Epithelial cell of esophagus (primary cell): ENCODE results near the gene SLC16A4.

Experiments used
- DNase-seq: peaks from one replicate; pipeline ENCODE4 v3.0.0; 2010; ENCODE audit warnings: low read depth
- H3K4me3 ChIP-seq: 2 replicates; pipeline ENCODE4 v1.5.1; 2011; ENCODE audit warnings: mild to moderate bottlenecking, low read length, control low read depth
- CTCF ChIP-seq: IDR thresholded peaks from 2 replicates; pipeline ENCODE4 v1.5.1; 2011; ENCODE audit warnings: low read depth, mild to moderate bottlenecking, low read length, control low read depth, inconsistent platforms; ENCODE audit not compliant: insufficient read depth; ENCODE audit errors: missing control alignments

Gene SLC16A4

GRCh38 chr1:110328700-110329099, 62.1 kb downstream of the SLC16A4 start:
- H3K4me3 ChIP-seq: no peak overlapping the region
- DNase-seq: no peak
- TF ChIP-seq CTCF: no peak

- DNase-seq: peak; percentile 45
- no peak for TF ChIP-seq CTCF
- H3K4me3 ChIP-seq: no peak overlapping the region
Observed at GRCh38 chr1:110328274-110328673, 62.6 kb downstream of the SLC16A4 start.

- DNase-seq: no peak
- H3K4me3 ChIP-seq: no peak overlapping the region
- TF ChIP-seq CTCF: no peak
Observed at GRCh38 chr1:110326826-110327225, 64.0 kb downstream of the SLC16A4 start.

GRCh38 chr1:110324667-110325066, 66.2 kb downstream of the SLC16A4 start:
- no peak for TF ChIP-seq CTCF
- H3K4me3 ChIP-seq: no peak overlapping the region
- no peak for DNase-seq

- no peak for DNase-seq
- H3K4me3 ChIP-seq: no peak overlapping the region
- TF ChIP-seq CTCF: no peak
Observed at GRCh38 chr1:110321846-110322245, 69.0 kb downstream of the SLC16A4 start.

- no peak overlapping the region for H3K4me3 ChIP-seq
- TF ChIP-seq CTCF: no peak
- no peak for DNase-seq
Observed at GRCh38 chr1:110321045-110321444, 69.8 kb downstream of the SLC16A4 start.

GRCh38 chr1:110320168-110320518, 70.7 kb downstream of the SLC16A4 start:
- no peak overlapping the region for H3K4me3 ChIP-seq
- no peak for DNase-seq
- no peak for TF ChIP-seq CTCF
